ENCODE results near the gene DUSP8. TPM values are rescaled to one million over a fixed set of nuclear protein-coding genes. Genes with fewer than 3 reads are reported as not detected.

The DUSP8 gene
- total RNA-seq, 1 experiment from 2014 or later, result 4.4 TPM

GRCh38 chr11:1523077-1523476, 49.0 kb downstream of the DUSP8 start:
- H3K4me1 Mint-ChIP-seq, result peaks cover 3 to 5% of the 10 kb centered on the region in 2 experiments; a peak in 3 of 4 replicates
- Histone ChIP-seq H2AFZ (ENCODE audit: low read length) (no peak overlapping the region), H3K23me2 (ENCODE audit: insufficient read length, low read depth, low read length, poor library complexity, severe bottlenecking) (no peaks in the 10 kb centered on the region), H3K23ac (ENCODE audit: insufficient read length, low read depth, low read length) (no peak overlapping the region), H3K9ac (ENCODE audit: extremely low read depth, insufficient read length, low read length) (no peak overlapping the region), H4K20me1 (ENCODE audit: control insufficient read depth, insufficient read depth, insufficient read length) (no peaks in the 10 kb centered on the region), H2AK5ac (ENCODE audit: insufficient read length, low read length) (no peak overlapping the region), H3K56ac (ENCODE audit: insufficient read length, low read depth, low read length) (no peak overlapping the region), H2BK20ac (ENCODE audit: low read depth, low read length, poor library complexity, severe bottlenecking) (no peak overlapping the region), H2BK12ac (ENCODE audit: insufficient read length, low read depth, low read length) (no peak overlapping the region), H2BK15ac (ENCODE audit: low read depth, low read length) (no peak overlapping the region), H3K4me2 (ENCODE audit: insufficient read depth, insufficient read length, low read length) (no peak overlapping the region), H4K8ac (replicated peaks; ENCODE audit: insufficient read length, low read depth, low read length) (no peak overlapping the region), H3K14ac (ENCODE audit: insufficient read depth, low read length) (no peak overlapping the region), H3K79me1 (ENCODE audit: insufficient read depth, low read depth, low read length, poor library complexity, severe bottlenecking) (peaks cover 2% of the 10 kb centered on the region), H3K4me1 (ENCODE audit: insufficient read depth, low read length) (no peaks in the 10 kb centered on the region), H3K27me3 (ENCODE audit: insufficient read depth, low read length) (0 out of 2 replicates have a peak, but pooled peaks cover 1% of the 10 kb centered on the region), H2BK5ac (ENCODE audit: insufficient read length, low read length) (no peak overlapping the region), H4K5ac (ENCODE audit: insufficient read length, low read depth, low read length) (no peak overlapping the region), H3K79me2 (ENCODE audit: insufficient read depth, low read length) (no peaks in the 10 kb centered on the region), H3K18ac (ENCODE audit: insufficient read length, low read depth, low read length) (no peak overlapping the region), H3T11ph (ENCODE audit: low read length) (no peak overlapping the region), H2BK120ac (ENCODE audit: low read depth, low read length, poor library complexity, severe bottlenecking) (no peak overlapping the region), H4K91ac (ENCODE audit: insufficient read length, low read depth, low read length) (no peak overlapping the region), H3K4ac (ENCODE audit: low read depth, low read length) (no peak overlapping the region), H3K9me3 (ENCODE audit: control insufficient read depth, low read depth, low read length) (no peaks in the 10 kb centered on the region), H3K27ac (ENCODE audit: insufficient read length, low read depth, low read length) (no peak overlapping the region)
- no peak for DNase-seq
- no peaks in the 10 kb centered on the region for H3K9me3 Mint-ChIP-seq
- H3K4me3 Mint-ChIP-seq, result no peak overlapping the region
- H3K36me3 Mint-ChIP-seq (ENCODE audit: insufficient read depth in 1 of 3, low read depth in 3 of 3), result no peaks in the 10 kb centered on the region
- no peaks in the 10 kb centered on the region for H3K27me3 Mint-ChIP-seq (ENCODE audit: low read depth)
- WGBS (ENCODE audit: extremely low coverage, insufficient read length, low lambda C conversion rate), result no CpG with 5 or more reads among the region's 6 CpGs
- no peak overlapping the region for H3K27ac Mint-ChIP-seq
- TF ChIP-seq, protein P1, sequence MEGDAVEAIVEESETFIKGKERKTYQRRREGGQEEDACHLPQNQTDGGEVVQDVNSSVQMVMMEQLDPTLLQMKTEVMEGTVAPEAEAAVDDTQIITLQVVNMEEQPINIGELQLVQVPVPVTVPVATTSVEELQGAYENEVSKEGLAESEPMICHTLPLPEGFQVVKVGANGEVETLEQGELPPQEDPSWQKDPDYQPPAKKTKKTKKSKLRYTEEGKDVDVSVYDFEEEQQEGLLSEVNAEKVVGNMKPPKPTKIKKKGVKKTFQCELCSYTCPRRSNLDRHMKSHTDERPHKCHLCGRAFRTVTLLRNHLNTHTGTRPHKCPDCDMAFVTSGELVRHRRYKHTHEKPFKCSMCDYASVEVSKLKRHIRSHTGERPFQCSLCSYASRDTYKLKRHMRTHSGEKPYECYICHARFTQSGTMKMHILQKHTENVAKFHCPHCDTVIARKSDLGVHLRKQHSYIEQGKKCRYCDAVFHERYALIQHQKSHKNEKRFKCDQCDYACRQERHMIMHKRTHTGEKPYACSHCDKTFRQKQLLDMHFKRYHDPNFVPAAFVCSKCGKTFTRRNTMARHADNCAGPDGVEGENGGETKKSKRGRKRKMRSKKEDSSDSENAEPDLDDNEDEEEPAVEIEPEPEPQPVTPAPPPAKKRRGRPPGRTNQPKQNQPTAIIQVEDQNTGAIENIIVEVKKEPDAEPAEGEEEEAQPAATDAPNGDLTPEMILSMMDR (conservative IDR thresholded peaks at IDR 0.05), result no peak
